Skeletal muscle tissue (tissue), 4 donors: ENCODE data around the gene FZD2. TPM values are rescaled to one million over a fixed set of nuclear protein-coding genes. Genes with fewer than 3 reads are reported as not detected.
"Not testable (repeated sequence)": the region's sequence is repeated elsewhere in the genome, so short reads cannot be mapped to it uniquely, and the experiment has no call there.

Experiments used
- H3K27ac ChIP-seq: one replicate; pipeline ENCODE4 v1.7.0; 2013; ENCODE audit warnings: mild to moderate bottlenecking, low read depth, low read length, inconsistent platforms
- H3K27me3 ChIP-seq, 3 donors: one replicate each; pipeline ENCODE4 v1.7.0; 2013; ENCODE audit warnings: low read length in 3 of 3; ENCODE audit not compliant: control insufficient read depth in 3 of 3, insufficient read depth in 3 of 3
- H3K36me3 ChIP-seq, 3 donors: one replicate each; pipeline ENCODE4 v1.7.0; 2013; ENCODE audit warnings: low read length in 3 of 3; ENCODE audit not compliant: control insufficient read depth in 3 of 3, insufficient read depth in 3 of 3
- H3K4me1 ChIP-seq, 3 donors: one replicate each; pipeline ENCODE4 v1.7.0; 2013; ENCODE audit warnings: low read length in 3 of 3, mild to moderate bottlenecking in 3 of 3; ENCODE audit not compliant: control insufficient read depth in 3 of 3, insufficient read depth in 3 of 3
- H3K4me3 ChIP-seq, 3 donors: one replicate each; pipeline ENCODE4 v1.7.0; 2013; ENCODE audit warnings: low read length in 3 of 3
- H3K9ac ChIP-seq, 3 donors: one replicate each; pipeline ENCODE4 v1.7.0; 2013; ENCODE audit warnings: low read length in 3 of 3, mild to moderate bottlenecking in 3 of 3, moderate library complexity in 2 of 3, low read depth in 1 of 3
- H3K9me3 ChIP-seq, 3 donors: one replicate each; pipeline ENCODE4 v1.7.0; 2013; ENCODE audit warnings: low read length in 3 of 3; ENCODE audit not compliant: control insufficient read depth in 3 of 3
- total RNA-seq: library from RNA; depleted of rRNA; stranded (reverse); fragments of >200 nt; gene quantifications from one replicate; pipeline ENCODE4 v1.2.3, GENCODE V29; 2014
- donor health status: Osteomylitis.

The FZD2 gene
- total RNA-seq, 1 donor from 2014 or later: 8.9 TPM

- H3K9me3 ChIP-seq: no peaks in the 10 kb centered on the region
- no peak overlapping the region for H3K9ac ChIP-seq
- no peak overlapping the region for H3K27ac ChIP-seq
- no peaks in the 10 kb centered on the region for H3K4me1 ChIP-seq
- H3K27me3 ChIP-seq: peaks cover 4 to 29% (median 26%) of the 10 kb centered on the region in 3 donors
- H3K36me3 ChIP-seq: no peaks in the 10 kb centered on the region
- no peak overlapping the region for H3K4me3 ChIP-seq
These were observed 21.7 kb downstream of the FZD2 start for GRCh38 chr17:44578947-44579346.

- H3K4me1 ChIP-seq: no peaks in the 10 kb centered on the region
- no peaks in the 10 kb centered on the region for H3K36me3 ChIP-seq
- H3K9ac ChIP-seq: no peak overlapping the region
- H3K9me3 ChIP-seq: no peaks in the 10 kb centered on the region
- no peak overlapping the region for H3K4me3 ChIP-seq
- no peak overlapping the region for H3K27ac ChIP-seq
- H3K27me3 ChIP-seq: peaks cover 4 to 22% (median 22%) of the 10 kb centered on the region in 3 donors
These were observed 24.6 kb downstream of the FZD2 start for GRCh38 chr17:44581868-44582267.

- no peak overlapping the region for H3K27ac ChIP-seq
- no peaks in the 10 kb centered on the region for H3K36me3 ChIP-seq
- no peaks in the 10 kb centered on the region for H3K9me3 ChIP-seq
- H3K4me1 ChIP-seq: peaks cover 0 to 4% (median 0%) of the 10 kb centered on the region in 3 donors
- H3K27me3 ChIP-seq: peaks cover 4 to 14% (median 12%) of the 10 kb centered on the region in 3 donors
- H3K9ac ChIP-seq: no peak overlapping the region
- H3K4me3 ChIP-seq: no peak overlapping the region
These were observed 27.2 kb downstream of the FZD2 start for GRCh38 chr17:44584443-44584842.

- H3K27ac ChIP-seq: no peak overlapping the region
- no peaks in the 10 kb centered on the region for H3K36me3 ChIP-seq
- H3K27me3 ChIP-seq: peaks cover 4 to 15% (median 4%) of the 10 kb centered on the region in 3 donors
- H3K9me3 ChIP-seq: no peaks in the 10 kb centered on the region
- peaks cover 0 to 4% (median 0%) of the 10 kb centered on the region in 3 donors for H3K4me1 ChIP-seq
- H3K4me3 ChIP-seq: no peak overlapping the region
- no peak overlapping the region for H3K9ac ChIP-seq
These were observed 28.0 kb downstream of the FZD2 start for GRCh38 chr17:44585315-44585714.

GRCh38 chr17:44587339-44587738 lies 30.1 kb downstream of the FZD2 start:
- peaks cover 0 to 13% (median 0%) of the 10 kb centered on the region in 3 donors for H3K27me3 ChIP-seq
- no peak overlapping the region for H3K27ac ChIP-seq
- H3K4me1 ChIP-seq: peaks cover 0 to 4% (median 0%) of the 10 kb centered on the region in 3 donors
- H3K4me3 ChIP-seq: no peak overlapping the region
- no peak overlapping the region for H3K9ac ChIP-seq
- no peaks in the 10 kb centered on the region for H3K36me3 ChIP-seq
- H3K9me3 ChIP-seq: no peaks in the 10 kb centered on the region

GRCh38 chr17:44589316-44590071 lies 32.2 kb downstream of the FZD2 start:
- H3K27me3 ChIP-seq: peaks cover 13 to 26% (median 16%) of the 10 kb centered on the region in 3 donors
- H3K9me3 ChIP-seq: no peaks in the 10 kb centered on the region
- H3K4me1 ChIP-seq: peaks cover 0 to 4% (median 0%) of the 10 kb centered on the region in 3 donors
- no peak overlapping the region for H3K27ac ChIP-seq
- no peak overlapping the region for H3K9ac ChIP-seq
- no peaks in the 10 kb centered on the region for H3K36me3 ChIP-seq
- H3K4me3 ChIP-seq: no peak overlapping the region

GRCh38 chr17:44590072-44590462 lies 32.8 kb downstream of the FZD2 start:
- H3K27me3 ChIP-seq: peaks cover 18 to 28% (median 18%) of the 10 kb centered on the region in 3 donors
- H3K36me3 ChIP-seq, H3K4me3 ChIP-seq, H3K4me1 ChIP-seq, H3K27ac ChIP-seq, H3K9ac ChIP-seq, H3K9me3 ChIP-seq: not testable (repeated sequence)

- H3K27ac ChIP-seq, H3K4me3 ChIP-seq, H3K36me3 ChIP-seq, H3K4me1 ChIP-seq, H3K9me3 ChIP-seq, H3K9ac ChIP-seq: not testable (repeated sequence)
- peaks cover 23 to 31% (median 24%) of the 10 kb centered on the region in 3 donors for H3K27me3 ChIP-seq
These were observed 33.5 kb downstream of the FZD2 start for GRCh38 chr17:44590762-44591161.

GRCh38 chr17:44591206-44591605 lies 33.9 kb downstream of the FZD2 start:
- Histone ChIP-seq H3K4me1 (peaks cover 0 to 4% (median 0%) of the 10 kb centered on the region in 3 donors), H3K9ac (no peak overlapping the region), H3K9me3 (no peaks in the 10 kb centered on the region), H3K4me3 (no peak overlapping the region), H3K36me3 (no peaks in the 10 kb centered on the region), H3K27ac (no peak overlapping the region), H3K27me3 (peaks cover 23 to 31% (median 24%) of the 10 kb centered on the region in 3 donors)

GRCh38 chr17:44593156-44593555 lies 35.9 kb downstream of the FZD2 start:
- Histone ChIP-seq H3K36me3 (no peaks in the 10 kb centered on the region), H3K9ac (no peak overlapping the region), H3K27ac (no peak overlapping the region), H3K27me3 (peaks cover 23 to 29% (median 27%) of the 10 kb centered on the region in 3 donors), H3K4me3 (no peak overlapping the region), H3K9me3 (no peaks in the 10 kb centered on the region), H3K4me1 (no peaks in the 10 kb centered on the region)
